BE2C (cell line): ENCODE measurements around the gene TIGD7.

Experiments used
- DNase-seq: peaks from one replicate; pipeline ENCODE4 v3.0.0-alpha.2; 2020
- H3K27me3 ChIP-seq: fragments of 250-450 bp; sonication (Bioruptor Pico); 2 replicates; pipeline ENCODE4 v1.5.1; 2020; ENCODE audit warnings: mild to moderate bottlenecking
- H3K36me3 ChIP-seq: fragments of 250-450 bp; sonication (Bioruptor Pico); 2 replicates; pipeline ENCODE4 v1.5.1; 2020; ENCODE audit warnings: mild to moderate bottlenecking
- H3K4me1 ChIP-seq: fragments of 250-450 bp; sonication (Bioruptor Pico); 2 replicates; pipeline ENCODE4 v1.5.1; 2020
- H3K4me3 ChIP-seq: 2 replicates; pipeline ENCODE4 v1.5.1; 2011; ENCODE audit warnings: low read depth, low read length
- H3K9me3 ChIP-seq: fragments of 250-450 bp; sonication (Bioruptor Pico); 2 replicates; pipeline ENCODE4 v1.5.1; 2020
- CTCF ChIP-seq: IDR thresholded peaks from 2 replicates; pipeline ENCODE4 v1.5.1; 2012; ENCODE audit warnings: mild to moderate bottlenecking, low read depth, low read length

The TIGD7 gene

GRCh38 chr16:3285131-3285530 lies 20.1 kb downstream of the TIGD7 start:
- H3K27me3 ChIP-seq: no peaks in the 10 kb centered on the region
- H3K36me3 ChIP-seq: peaks cover 50% of the 10 kb centered on the region
- TF ChIP-seq CTCF: no peak
- DNase-seq: no peak
- H3K9me3 ChIP-seq: peaks cover 4% of the 10 kb centered on the region
- peak overlapping the region; percentile 99 for H3K4me3 ChIP-seq
- H3K4me1 ChIP-seq: no peaks in the 10 kb centered on the region

GRCh38 chr16:3283543-3284447 lies 21.4 kb downstream of the TIGD7 start:
- DNase-seq: peak; percentile 19
- Histone ChIP-seq H3K36me3 (peaks cover 36% of the 10 kb centered on the region), H3K9me3 (no peaks in the 10 kb centered on the region), H3K27me3 (no peaks in the 10 kb centered on the region), H3K4me3 (peak overlapping the region; percentile 99), H3K4me1 (no peaks in the 10 kb centered on the region)
- TF ChIP-seq CTCF: no peak

GRCh38 chr16:3282730-3283542 lies 22.3 kb downstream of the TIGD7 start, which contains the start of gene ZNF263:
Gene ZNF263, plus strand, starts transcription at chr16:3283491. Its CDS starts 328 bp downstream, at chr16:3283819.
- Histone ChIP-seq H3K9me3 (no peaks in the 10 kb centered on the region), H3K36me3 (peaks cover 28% of the 10 kb centered on the region), H3K27me3 (peaks cover 3% of the 10 kb centered on the region), H3K4me3 (peak within 1 kb of the TSS; percentile 99), H3K4me1 (no peaks in the 10 kb centered on the region)
- TF ChIP-seq CTCF: no peak
- peak; percentile 97 for DNase-seq

- peaks cover 9% of the 10 kb centered on the region for H3K27me3 ChIP-seq
- TF ChIP-seq CTCF: no peak
- DNase-seq: peak; percentile 85
- peak overlapping the region; percentile 99 for H3K4me3 ChIP-seq
- H3K36me3 ChIP-seq: peaks cover 27% of the 10 kb centered on the region
- H3K9me3 ChIP-seq: no peaks in the 10 kb centered on the region
- no peaks in the 10 kb centered on the region for H3K4me1 ChIP-seq
Measured at GRCh38 chr16:3282103-3282729, 23.0 kb downstream of the TIGD7 start.

GRCh38 chr16:3281222-3281820 lies 23.9 kb downstream of the TIGD7 start:
- H3K4me1 ChIP-seq: no peaks in the 10 kb centered on the region
- no peaks in the 10 kb centered on the region for H3K9me3 ChIP-seq
- no peak for DNase-seq
- TF ChIP-seq CTCF: no peak
- H3K36me3 ChIP-seq: peaks cover 19% of the 10 kb centered on the region
- no peak overlapping the region for H3K4me3 ChIP-seq
- peaks cover 17% of the 10 kb centered on the region for H3K27me3 ChIP-seq
